GM19193 (cell line): ENCODE data around the gene TMUB1.

Experiments
- POLR2A ChIP-seq: IDR thresholded peaks from 4 replicates; pipeline ENCODE4 v1.6.1; 2011; ENCODE audit not compliant: insufficient read depth, insufficient read length; ENCODE audit errors: extremely low read depth

Gene TMUB1

DNA sequence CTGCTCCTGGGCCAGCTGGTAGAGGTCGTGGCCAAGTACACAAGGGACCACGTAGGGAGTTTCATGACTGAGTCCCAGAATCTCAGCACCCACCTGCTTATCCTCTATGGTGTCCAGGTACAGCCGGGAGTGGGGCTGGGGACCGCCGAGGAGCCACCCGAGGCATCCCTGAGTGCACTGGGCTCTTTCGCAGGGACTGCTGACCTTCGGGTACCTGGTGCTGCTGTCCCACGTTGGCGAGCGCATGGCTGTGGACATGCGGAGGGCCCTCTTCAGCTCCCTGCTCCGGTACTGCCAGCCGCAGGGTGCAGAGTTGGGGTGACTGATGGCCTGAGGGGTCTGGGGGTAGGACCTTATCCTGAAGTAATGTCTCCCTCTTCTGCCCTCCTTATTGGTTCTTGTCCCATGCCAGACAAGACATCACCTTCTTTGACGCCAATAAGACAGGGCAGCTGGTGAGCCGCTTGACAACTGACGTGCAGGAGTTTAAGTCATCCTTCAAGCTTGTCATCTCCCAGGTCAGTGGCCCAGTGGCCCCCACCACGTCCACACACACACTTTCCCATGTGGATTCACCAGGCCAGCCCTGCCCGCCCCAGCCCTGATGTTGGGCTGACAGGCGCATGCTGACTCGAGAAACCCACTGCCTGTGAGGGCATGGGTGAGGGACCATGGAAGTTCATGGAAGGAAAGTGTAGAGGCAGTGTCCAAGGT lies 48.8 kb downstream of the TMUB1 start:
- TF ChIP-seq POLR2A = no peak

- TF ChIP-seq POLR2A = no peak
Observed at GRCh38 chr7:151033864-151034249, 49.4 kb downstream of the TMUB1 start.

GRCh38 chr7:151032936-151033863 lies 50.1 kb downstream of the TMUB1 start:
- no peak for TF ChIP-seq POLR2A
